ENCODE results near the gene FAM47A.

Gene FAM47A

DNA sequence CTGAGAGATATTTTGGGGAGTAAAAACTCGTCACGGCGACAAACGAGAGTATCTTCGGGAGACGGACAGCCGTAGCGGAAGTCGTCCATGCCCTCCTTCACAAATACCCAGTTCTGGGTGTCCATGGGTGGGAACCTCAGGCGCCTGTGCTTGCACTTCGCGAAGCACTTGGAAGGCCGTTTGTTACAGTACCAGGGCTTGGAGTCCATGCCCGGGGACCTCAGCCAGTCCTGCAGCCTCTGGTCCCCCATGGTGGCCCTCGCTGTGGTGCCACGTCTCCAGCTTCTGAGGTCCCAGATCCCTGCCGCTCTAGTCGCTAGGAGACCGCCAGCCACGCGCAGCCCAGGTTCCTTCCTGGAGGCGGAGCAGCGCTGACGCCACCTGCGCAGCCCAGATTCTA is at the start of gene FAM47A:
FAM47A (minus strand) TSS at position 287 of the 400 bp plus-strand sequence; CDS start at position 251, 36 bp downstream.
- Histone ChIP-seq H3K9me3 (ENCODE audit: severe bottlenecking) (no peaks in the 10 kb centered on the region), H3K27ac (no peak within 1 kb of the TSS), H3K36me3 (no peaks in the 10 kb centered on the region), H3K4me3 (ENCODE audit: low read depth, low read length) (no peak within 1 kb of the TSS), H3K27me3 (ENCODE audit: insufficient read depth, low read depth, severe bottlenecking) (no peaks in the 10 kb centered on the region)
- no peak for DNase-seq
- no peak for TF ChIP-seq CTCF (IDR thresholded peaks at IDR 0.05; ENCODE audit: low read depth, low read length)

DNA sequence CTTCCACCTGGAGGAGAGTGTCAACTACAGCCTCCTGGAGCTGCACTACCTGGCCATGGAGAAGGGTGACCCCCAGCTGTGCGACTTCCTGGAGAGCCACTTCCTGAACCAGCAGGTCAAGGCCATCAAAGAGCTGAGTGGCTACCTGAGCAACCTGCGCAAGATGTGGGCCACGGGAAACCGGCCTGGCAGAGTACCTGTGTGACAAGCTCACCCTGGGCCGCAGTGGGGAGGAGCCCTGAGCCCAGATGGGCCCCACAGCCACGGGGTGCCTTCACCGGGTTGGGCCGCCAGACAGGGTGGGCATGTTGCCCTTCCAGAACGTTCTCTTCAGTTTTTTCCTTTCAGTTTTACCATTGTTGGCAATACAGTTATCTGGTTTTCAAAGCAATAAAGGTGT is 15.2 kb upstream of the FAM47A start:
- H3K4me3 ChIP-seq (ENCODE audit: low read depth, low read length) = no peak overlapping the region

DNA sequence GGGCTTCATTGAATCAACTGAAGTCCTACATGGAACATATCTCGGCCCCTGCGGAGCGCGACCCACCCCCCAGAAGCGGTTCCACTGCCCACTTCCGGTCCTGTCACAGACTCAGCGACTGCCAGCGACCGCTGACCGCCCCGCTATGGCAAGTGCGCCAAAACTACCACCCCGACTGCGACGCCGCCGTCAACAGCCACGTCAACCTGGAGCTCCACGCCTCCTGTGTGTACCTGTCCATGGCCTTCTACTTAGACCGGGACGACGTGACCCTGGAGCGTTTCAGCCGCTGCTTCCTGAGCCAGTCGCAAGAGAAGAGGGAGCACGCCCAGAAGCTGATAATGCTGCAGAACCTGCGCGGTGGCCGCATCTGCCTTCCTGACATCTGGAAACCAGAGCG is 14.8 kb upstream of the FAM47A start:
- H3K27ac ChIP-seq = no peak overlapping the region
- no peak for DNase-seq
- H3K36me3 ChIP-seq = no peaks in the 10 kb centered on the region
- H3K4me3 ChIP-seq (ENCODE audit: low read depth, low read length) = no peak overlapping the region
- no peak for TF ChIP-seq CTCF (IDR thresholded peaks at IDR 0.05; ENCODE audit: low read depth, low read length)
- no peaks in the 10 kb centered on the region for H3K27me3 ChIP-seq (ENCODE audit: insufficient read depth, low read depth, severe bottlenecking)
- H3K9me3 ChIP-seq (ENCODE audit: severe bottlenecking) = no peaks in the 10 kb centered on the region

More for the DNA sequence above, 15.2 kb upstream of the FAM47A start:
- Histone ChIP-seq H3K9me3 (ENCODE audit: severe bottlenecking) (no peaks in the 10 kb centered on the region), H3K27me3 (ENCODE audit: insufficient read depth, low read depth, severe bottlenecking) (no peaks in the 10 kb centered on the region), H3K27ac (no peak overlapping the region), H3K36me3 (no peaks in the 10 kb centered on the region)
- DNase-seq = no peak
- TF ChIP-seq CTCF (IDR thresholded peaks at IDR 0.05; ENCODE audit: low read depth, low read length) = no peak

GRCh38 chrX:34144246-34144645 is 12.1 kb upstream of the FAM47A start:
- Histone ChIP-seq H3K9me3 (ENCODE audit: severe bottlenecking) (no peaks in the 10 kb centered on the region), H3K27me3 (ENCODE audit: insufficient read depth, low read depth, severe bottlenecking) (no peaks in the 10 kb centered on the region), H3K27ac (no peak overlapping the region), H3K36me3 (no peaks in the 10 kb centered on the region), H3K4me3 (ENCODE audit: low read depth, low read length) (no peak overlapping the region)
- TF ChIP-seq CTCF (IDR thresholded peaks at IDR 0.05; ENCODE audit: low read depth, low read length) = no peak
- no peak for DNase-seq

DNA sequence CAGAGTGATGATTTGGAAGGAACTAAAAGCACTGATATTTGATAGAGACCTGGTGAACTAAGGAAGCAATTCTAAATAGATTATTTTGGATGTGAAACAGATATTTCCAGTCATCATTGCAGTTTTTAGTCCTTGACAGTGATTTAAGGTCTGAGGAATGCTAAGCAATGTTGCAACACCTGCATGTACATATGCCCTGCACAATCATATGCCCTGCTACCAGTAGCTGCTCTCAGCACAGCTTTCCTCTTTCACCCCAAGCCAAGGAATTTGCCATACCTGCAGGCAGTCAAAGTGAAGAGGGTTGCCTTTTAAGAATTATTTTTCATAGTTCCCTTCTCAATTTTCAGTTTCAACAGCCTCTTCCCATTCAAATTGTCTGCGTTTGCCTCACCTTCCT is 8.7 kb upstream of the FAM47A start:
- H3K9me3 ChIP-seq (ENCODE audit: severe bottlenecking) = no peaks in the 10 kb centered on the region
- no peak for TF ChIP-seq CTCF (IDR thresholded peaks at IDR 0.05; ENCODE audit: low read depth, low read length)
- no peak overlapping the region for H3K27ac ChIP-seq
- H3K27me3 ChIP-seq (ENCODE audit: insufficient read depth, low read depth, severe bottlenecking) = no peaks in the 10 kb centered on the region
- H3K36me3 ChIP-seq = no peaks in the 10 kb centered on the region
- H3K4me3 ChIP-seq (ENCODE audit: low read depth, low read length) = no peak overlapping the region
- no peak for DNase-seq

DNA sequence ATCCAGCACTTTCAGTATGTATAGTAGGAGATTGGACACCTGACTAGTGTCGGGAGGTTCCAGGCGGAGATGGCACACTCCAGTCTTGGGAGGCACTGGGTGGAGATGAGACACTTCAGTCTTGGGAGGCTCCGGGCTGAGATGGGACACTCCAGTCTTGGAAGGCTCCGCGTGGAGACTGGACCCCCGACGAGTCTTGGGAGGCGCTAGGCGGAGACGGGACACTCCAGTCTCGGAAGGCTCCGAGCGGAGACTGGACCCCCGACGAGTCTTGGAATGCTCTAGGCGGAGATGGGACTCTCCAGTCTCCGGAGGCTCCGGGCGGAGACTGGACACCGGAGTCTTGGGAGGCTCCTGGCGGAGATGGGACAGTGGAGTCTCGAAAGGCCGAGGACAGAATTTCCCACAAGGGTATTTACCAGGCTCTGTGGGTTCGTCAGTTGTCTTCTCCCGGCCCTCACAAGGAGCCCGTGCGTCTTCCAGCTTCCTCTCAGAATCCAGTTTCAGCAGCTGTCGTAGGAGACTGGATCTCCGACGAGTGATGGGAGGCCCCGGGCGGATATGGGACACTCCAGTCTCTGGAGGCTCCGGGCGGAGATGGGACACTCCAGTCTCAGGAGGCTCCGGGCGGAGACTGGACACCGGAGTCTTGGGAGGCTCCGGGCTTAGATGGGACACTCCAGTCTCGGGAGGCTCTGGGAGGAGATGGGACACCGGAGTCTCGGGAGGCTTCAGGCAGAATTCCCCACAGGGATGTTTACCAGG is 952 bp downstream of the FAM47A start:
- no peaks in the 10 kb centered on the region for H3K27me3 ChIP-seq (ENCODE audit: insufficient read depth, low read depth, severe bottlenecking)
- no peak for TF ChIP-seq CTCF (IDR thresholded peaks at IDR 0.05; ENCODE audit: low read depth, low read length)
- H3K4me3 ChIP-seq (ENCODE audit: low read depth, low read length) = no peak overlapping the region
- H3K9me3 ChIP-seq (ENCODE audit: severe bottlenecking) = no peaks in the 10 kb centered on the region
- H3K27ac ChIP-seq = no peak overlapping the region
- DNase-seq = no peak
- no peaks in the 10 kb centered on the region for H3K36me3 ChIP-seq
